Thymus (tissue), 11 donors: ENCODE data around the gene RBM10. TPM values are rescaled to one million over a fixed set of nuclear protein-coding genes. Genes with fewer than 3 reads are reported as not detected.
A peak's percentile ranks its signal among the peaks of the same experiment; 100 is the strongest.

Experiments used
- DNase-seq, 9 donors: peaks; one replicate each; pipeline ENCODE4 v3.0.0-alpha.2; 2013; ENCODE audit warnings: low spot score in 9 of 9, low read depth in 6 of 9, missing footprints in 1 of 9
- H3K27ac ChIP-seq, 2 donors: one replicate each; pipeline ENCODE4 v1.5.1; 2013; ENCODE audit warnings: control low read depth in 1 of 2, low read depth in 1 of 2, low read length in 1 of 2, mild to moderate bottlenecking in 1 of 2, moderate library complexity in 1 of 2
- H3K27me3 ChIP-seq, 2 donors: one replicate each; pipeline ENCODE4 v1.5.1; 2013; ENCODE audit warnings: low read length in 1 of 2; ENCODE audit not compliant: control insufficient read depth in 2 of 2, insufficient read depth in 1 of 2
- H3K36me3 ChIP-seq, 2 donors: one replicate each; pipeline ENCODE4 v1.5.1; 2013; ENCODE audit warnings: low read length in 1 of 2, mild to moderate bottlenecking in 1 of 2, moderate library complexity in 1 of 2; ENCODE audit not compliant: control insufficient read depth in 2 of 2, insufficient read depth in 2 of 2
- H3K4me1 ChIP-seq, 2 donors: one replicate each; pipeline ENCODE4 v1.5.1; 2013; ENCODE audit warnings: low read length in 2 of 2; ENCODE audit not compliant: control insufficient read depth in 2 of 2, insufficient read depth in 2 of 2
- H3K4me3 ChIP-seq, 2 donors: one replicate each; pipeline ENCODE4 v1.5.1; 2013; ENCODE audit warnings: low read length in 2 of 2, control low read depth in 1 of 2, mild to moderate bottlenecking in 1 of 2
- H3K9me3 ChIP-seq, 2 donors: one replicate each; pipeline ENCODE4 v1.5.1; 2013; ENCODE audit warnings: low read length in 1 of 2, mild to moderate bottlenecking in 1 of 2; ENCODE audit not compliant: control insufficient read depth in 2 of 2, insufficient read depth in 1 of 2
- WGBS: extraction: QIAGEN DNeasy Blood & Tissue Kit; methylation state at CpG from one replicate; pipeline ENCODE4 v1.1.7; 2013; 5-methylcytosine and 5-hydroxymethylcytosine counted together
- polyA plus RNA-seq: library from polyadenylated mRNA; stranded (reverse); fragments of 200-250 nt; gene quantifications from one replicate; pipeline ENCODE4 v1.2.3, GENCODE V29; 2013
- total RNA-seq: library from RNA; stranded (reverse); fragments of 120-200 nt; gene quantifications from one replicate; pipeline ENCODE4 v1.2.4, GENCODE V29; 2013
- donor health status: healthy.

The RBM10 gene
- total and polyA plus RNA-seq, 2 donors = 31.2 to 31.9 TPM

GRCh38 chrX:47208108-47208507 lies 63.1 kb downstream of the RBM10 start:
- Histone ChIP-seq H3K27ac (no peak overlapping the region), H3K4me3 (no peak overlapping the region), H3K27me3 (no peaks in the 10 kb centered on the region), H3K9me3 (no peaks in the 10 kb centered on the region), H3K36me3 (peaks cover 79 to 88% of the 10 kb centered on the region in 2 donors), H3K4me1 (no peaks in the 10 kb centered on the region)
- DNase-seq = no peak
- 90% methylated on average over 12 of the region's 12 CpGs for WGBS

GRCh38 chrX:47209508-47210238 lies 64.7 kb downstream of the RBM10 start:
- Histone ChIP-seq H3K36me3 (peaks cover 82 to 90% of the 10 kb centered on the region in 2 donors), H3K9me3 (no peaks in the 10 kb centered on the region), H3K4me1 (no peaks in the 10 kb centered on the region), H3K27ac (no peak overlapping the region), H3K27me3 (no peaks in the 10 kb centered on the region), H3K4me3 (no peak overlapping the region)
- DNase-seq = no peak
- 98% methylated on average over 16 of the region's 16 CpGs for WGBS

GRCh38 chrX:47210661-47211425 lies 65.8 kb downstream of the RBM10 start:
- no peak overlapping the region for H3K4me3 ChIP-seq
- H3K4me1 ChIP-seq = no peaks in the 10 kb centered on the region
- no peaks in the 10 kb centered on the region for H3K9me3 ChIP-seq
- no peak overlapping the region for H3K27ac ChIP-seq
- H3K27me3 ChIP-seq = no peaks in the 10 kb centered on the region
- peaks cover 82 to 92% of the 10 kb centered on the region in 2 donors for H3K36me3 ChIP-seq
- 94% methylated on average over 15 of the region's 15 CpGs for WGBS
- DNase-seq = no peak

GRCh38 chrX:47212381-47213293 lies 67.6 kb downstream of the RBM10 start:
- DNase-seq = no peak
- no peaks in the 10 kb centered on the region for H3K9me3 ChIP-seq
- H3K36me3 ChIP-seq = peaks cover 77 to 78% of the 10 kb centered on the region in 2 donors
- no peaks in the 10 kb centered on the region for H3K27me3 ChIP-seq
- no peak overlapping the region for H3K4me3 ChIP-seq
- 96% methylated on average over 12 of the region's 12 CpGs for WGBS
- H3K4me1 ChIP-seq = peaks cover 2 to 8% of the 10 kb centered on the region in 2 donors
- H3K27ac ChIP-seq = no peak overlapping the region

GRCh38 chrX:47214435-47215077 lies 69.5 kb downstream of the RBM10 start:
- H3K4me1 ChIP-seq = peaks cover 2 to 13% of the 10 kb centered on the region in 2 donors
- peaks cover 63 to 64% of the 10 kb centered on the region in 2 donors for H3K36me3 ChIP-seq
- DNase-seq = no peak
- 97% methylated on average over 20 of the region's 20 CpGs for WGBS
- H3K4me3 ChIP-seq = no peak overlapping the region
- H3K27me3 ChIP-seq = no peaks in the 10 kb centered on the region
- H3K9me3 ChIP-seq = no peaks in the 10 kb centered on the region
- H3K27ac ChIP-seq = no peak overlapping the region

- Histone ChIP-seq H3K4me3 (no peak overlapping the region), H3K36me3 (peaks cover 55 to 56% of the 10 kb centered on the region in 2 donors), H3K27me3 (no peaks in the 10 kb centered on the region), H3K27ac (no peak overlapping the region), H3K4me1 (peaks cover 4 to 21% of the 10 kb centered on the region in 2 donors), H3K9me3 (no peaks in the 10 kb centered on the region)
- no peak for DNase-seq
- 99% methylated on average over 12 of the region's 12 CpGs for WGBS
Measured at GRCh38 chrX:47215291-47215900, 70.4 kb downstream of the RBM10 start.

GRCh38 chrX:47216393-47216925 lies 71.4 kb downstream of the RBM10 start:
- Histone ChIP-seq H3K4me1 (peaks cover 7 to 28% of the 10 kb centered on the region in 2 donors), H3K27me3 (no peaks in the 10 kb centered on the region), H3K27ac (peak overlapping the region; percentile 84 to 90), H3K9me3 (no peaks in the 10 kb centered on the region), H3K36me3 (peaks cover 48 to 49% of the 10 kb centered on the region in 2 donors), H3K4me3 (no peak overlapping the region)
- no peak for DNase-seq
- WGBS = 96% methylated on average over 8 of the region's 8 CpGs
